Endothelial cell of umbilical vein (primary cell): ENCODE measurements around the gene CTBS.

Experiments
- EZH2 ChIP-seq: IDR thresholded peaks from 2 replicates; pipeline ENCODE4 v1.6.1; 2012; ENCODE audit warnings: borderline replicate concordance, low read depth, mild to moderate bottlenecking, moderate library complexity, low read length, inconsistent platforms; ENCODE audit not compliant: severe bottlenecking
- FOS ChIP-seq: IDR thresholded peaks from 2 replicates; pipeline ENCODE4 v1.6.1; 2011; ENCODE audit warnings: mild to moderate bottlenecking, low read length, moderate library complexity, borderline replicate concordance; ENCODE audit not compliant: insufficient read depth
- JUN ChIP-seq: IDR thresholded peaks from 2 replicates; pipeline ENCODE4 v1.6.1; 2011; ENCODE audit warnings: borderline replicate concordance, low read depth; ENCODE audit not compliant: insufficient read length, insufficient read depth
- POLR2A ChIP-seq: IDR thresholded peaks from 2 replicates; pipeline ENCODE4 v1.6.1; 2012; ENCODE audit warnings: low read depth, mild to moderate bottlenecking, control low read depth, low read length
- POLR2AphosphoS5 ChIP-seq: IDR thresholded peaks from 2 replicates; pipeline ENCODE4 v1.6.1; 2012; ENCODE audit warnings: low read depth, mild to moderate bottlenecking, control low read depth, low read length, moderate library complexity; ENCODE audit not compliant: insufficient read depth
- TF ChIP-seq, protein P1 (sequence below), 2 donors: IDR thresholded peaks; 1 replicate in 1 of 2; 2 replicates in 1 of 2; pipeline ENCODE4 v1.5.1; 2011; ENCODE audit warnings: low read length in 2 of 2, mild to moderate bottlenecking in 2 of 2, moderate library complexity in 2 of 2, control low read depth in 1 of 2, inconsistent platforms in 1 of 2, low read depth in 1 of 2; ENCODE audit not compliant: insufficient read depth in 1 of 2; ENCODE audit errors: extremely low read depth in 1 of 2
- TF ChIP-seq, protein P2 (sequence below): IDR thresholded peaks from 2 replicates; pipeline ENCODE4 v1.6.1; 2011; ENCODE audit not compliant: insufficient read depth, insufficient read length

DNA sequence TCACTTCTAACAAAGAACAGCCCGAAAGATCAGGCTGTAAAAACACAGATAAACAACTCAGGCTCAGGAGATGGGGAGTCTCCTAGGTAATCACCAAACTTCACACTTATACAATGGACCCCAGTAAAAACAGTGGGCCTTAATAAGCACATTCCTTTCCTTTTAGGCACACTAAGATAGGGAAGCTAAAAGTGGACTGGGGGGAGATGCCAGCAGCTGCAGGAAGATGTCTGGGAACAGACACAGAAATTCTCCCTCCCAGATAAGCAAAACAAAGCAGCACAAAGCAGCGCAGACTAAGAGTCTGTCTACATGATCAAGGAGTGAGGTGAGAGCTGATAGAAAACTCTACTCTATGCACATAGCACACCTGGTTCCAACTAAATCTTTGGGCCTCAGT, 29.0 kb upstream of the CTBS start:
- TF ChIP-seq, protein P1, sequence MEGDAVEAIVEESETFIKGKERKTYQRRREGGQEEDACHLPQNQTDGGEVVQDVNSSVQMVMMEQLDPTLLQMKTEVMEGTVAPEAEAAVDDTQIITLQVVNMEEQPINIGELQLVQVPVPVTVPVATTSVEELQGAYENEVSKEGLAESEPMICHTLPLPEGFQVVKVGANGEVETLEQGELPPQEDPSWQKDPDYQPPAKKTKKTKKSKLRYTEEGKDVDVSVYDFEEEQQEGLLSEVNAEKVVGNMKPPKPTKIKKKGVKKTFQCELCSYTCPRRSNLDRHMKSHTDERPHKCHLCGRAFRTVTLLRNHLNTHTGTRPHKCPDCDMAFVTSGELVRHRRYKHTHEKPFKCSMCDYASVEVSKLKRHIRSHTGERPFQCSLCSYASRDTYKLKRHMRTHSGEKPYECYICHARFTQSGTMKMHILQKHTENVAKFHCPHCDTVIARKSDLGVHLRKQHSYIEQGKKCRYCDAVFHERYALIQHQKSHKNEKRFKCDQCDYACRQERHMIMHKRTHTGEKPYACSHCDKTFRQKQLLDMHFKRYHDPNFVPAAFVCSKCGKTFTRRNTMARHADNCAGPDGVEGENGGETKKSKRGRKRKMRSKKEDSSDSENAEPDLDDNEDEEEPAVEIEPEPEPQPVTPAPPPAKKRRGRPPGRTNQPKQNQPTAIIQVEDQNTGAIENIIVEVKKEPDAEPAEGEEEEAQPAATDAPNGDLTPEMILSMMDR (IDR thresholded peaks at IDR 0.05; ENCODE audit: extremely low read depth in 1 of 2, insufficient read depth in 1 of 2, low read depth in 1 of 2, low read length in 2 of 2), result no peak
- TF ChIP-seq EZH2, result no peak
- TF ChIP-seq POLR2A, result no peak
- no peak for TF ChIP-seq POLR2AphosphoS5
- TF ChIP-seq FOS, result no peak
- TF ChIP-seq JUN, result peak; percentile 59
- TF ChIP-seq, protein P2, sequence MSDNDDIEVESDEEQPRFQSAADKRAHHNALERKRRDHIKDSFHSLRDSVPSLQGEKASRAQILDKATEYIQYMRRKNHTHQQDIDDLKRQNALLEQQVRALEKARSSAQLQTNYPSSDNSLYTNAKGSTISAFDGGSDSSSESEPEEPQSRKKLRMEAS, result no peak
